NCI-H1436 treated with DMSO at 0.1 percent for 48 hours (cell line): Measurements from ENCODE around the gene SGMS1.
"Not testable (repeated sequence)": the region's sequence is repeated elsewhere in the genome, so short reads cannot be mapped to it uniquely, and the experiment has no call there.

ENCODE experiments used
- DNase-seq: peaks from one replicate; lab custom pipeline; 2025; lab: John Stamatoyannopoulos, UW

Gene SGMS1

GRCh38 chr10:50373821-50374501 lies 249.8 kb downstream of the SGMS1 start:
- no peak for DNase-seq

- DNase-seq, result no peak
Observed at GRCh38 chr10:50369931-50370330, 253.8 kb downstream of the SGMS1 start.

DNA sequence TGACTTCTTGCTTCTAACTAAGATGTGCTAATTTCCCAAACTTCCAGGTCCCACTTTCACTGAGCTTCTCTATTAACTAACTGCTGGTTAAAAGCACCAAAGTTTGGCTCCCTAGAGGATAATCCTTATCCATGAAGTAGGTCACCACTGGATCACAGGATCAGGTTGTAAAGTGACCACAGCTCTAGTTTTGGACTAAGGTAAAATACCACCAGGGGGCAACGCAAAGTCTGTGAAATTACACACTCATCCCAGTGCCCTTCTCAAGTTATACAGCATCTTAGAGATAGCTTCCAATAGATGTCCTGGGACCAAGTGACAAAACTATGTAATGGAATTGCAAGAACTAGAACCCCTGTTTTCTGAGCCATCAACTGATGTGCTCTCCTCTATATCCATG lies 256.0 kb downstream of the SGMS1 start:
- no peak for DNase-seq

DNA sequence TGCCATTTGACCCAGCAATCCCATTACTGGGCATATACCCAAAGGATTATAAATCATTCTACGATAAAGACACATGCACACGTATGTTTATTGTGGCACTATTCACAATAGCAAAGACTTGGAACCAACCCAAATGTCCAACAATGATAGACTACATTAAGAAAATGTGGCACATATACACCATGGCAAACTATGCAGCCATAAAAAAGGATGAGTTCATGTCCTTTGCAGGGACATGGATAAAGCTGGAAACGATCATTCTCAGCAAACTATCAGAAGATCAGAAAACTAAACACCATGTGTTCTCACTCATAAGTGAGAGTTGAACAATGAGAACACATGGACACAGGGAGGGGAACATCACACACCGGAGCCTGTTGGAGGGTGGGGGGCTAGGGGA lies 257.3 kb downstream of the SGMS1 start:
- DNase-seq, result not testable (repeated sequence)

DNA sequence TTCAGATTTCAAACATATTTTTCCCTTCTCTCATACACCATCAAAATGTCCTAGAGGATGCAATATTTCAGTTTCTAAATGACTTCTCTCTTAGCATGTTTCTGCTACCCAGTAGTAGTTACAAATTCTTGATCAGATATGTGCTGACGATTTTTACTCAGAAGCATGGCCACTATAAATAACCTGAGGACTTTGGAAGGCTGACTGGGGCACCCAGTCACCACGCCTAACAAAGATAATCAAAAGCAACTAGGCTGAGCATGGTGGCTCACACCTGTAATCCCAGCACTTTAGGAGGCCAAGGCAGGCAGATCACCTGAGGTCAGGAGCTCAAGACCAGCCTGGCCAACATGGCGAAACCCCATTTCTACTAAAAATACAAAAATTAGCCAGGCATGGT lies 259.0 kb downstream of the SGMS1 start:
- not testable (repeated sequence) for DNase-seq

DNA sequence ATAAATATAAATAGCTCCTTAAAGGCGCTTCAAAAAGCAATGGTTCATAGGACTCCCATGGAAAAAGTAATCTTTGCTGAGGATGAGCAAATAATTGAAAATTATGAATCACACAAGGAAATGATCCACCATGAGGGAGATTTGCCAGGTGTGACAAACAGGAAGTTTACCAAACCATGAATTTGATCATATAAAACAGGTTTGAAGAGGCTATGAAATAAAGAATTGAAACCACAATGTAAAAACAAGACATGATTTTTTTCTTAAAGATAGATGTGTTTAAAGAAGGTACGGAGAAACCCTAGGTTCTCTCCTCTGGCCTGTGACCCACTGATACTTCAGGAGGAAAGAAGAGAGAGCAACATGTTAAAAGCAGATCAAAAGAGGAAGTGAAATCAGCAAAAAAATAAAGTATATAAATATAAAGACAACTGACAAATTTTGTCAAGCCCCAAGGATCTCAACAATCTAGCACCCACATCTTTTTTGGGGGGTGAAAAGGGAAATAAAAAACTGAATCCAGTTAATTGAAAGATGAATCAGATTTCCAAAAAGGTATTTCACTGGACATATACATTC lies 261.1 kb downstream of the SGMS1 start:
- DNase-seq, result no peak

DNA sequence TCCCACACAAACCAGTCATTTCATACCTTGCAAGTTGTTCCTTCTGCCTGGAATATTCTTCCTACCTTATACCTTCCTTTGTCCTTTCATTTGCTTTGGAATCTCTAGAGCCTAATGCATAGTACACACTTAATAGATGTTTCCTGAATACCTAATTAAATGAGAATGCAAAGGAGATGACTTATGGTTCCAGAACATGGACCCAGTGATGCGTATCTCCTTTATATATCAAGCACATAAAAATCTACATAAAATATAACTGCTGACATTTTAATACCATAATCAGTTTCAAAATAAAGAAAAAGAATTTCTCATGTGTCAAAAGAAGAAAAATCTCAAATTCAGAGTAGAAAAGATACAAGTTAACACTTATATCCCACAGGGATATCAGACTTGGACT lies 261.8 kb downstream of the SGMS1 start:
- DNase-seq, result no peak

DNA sequence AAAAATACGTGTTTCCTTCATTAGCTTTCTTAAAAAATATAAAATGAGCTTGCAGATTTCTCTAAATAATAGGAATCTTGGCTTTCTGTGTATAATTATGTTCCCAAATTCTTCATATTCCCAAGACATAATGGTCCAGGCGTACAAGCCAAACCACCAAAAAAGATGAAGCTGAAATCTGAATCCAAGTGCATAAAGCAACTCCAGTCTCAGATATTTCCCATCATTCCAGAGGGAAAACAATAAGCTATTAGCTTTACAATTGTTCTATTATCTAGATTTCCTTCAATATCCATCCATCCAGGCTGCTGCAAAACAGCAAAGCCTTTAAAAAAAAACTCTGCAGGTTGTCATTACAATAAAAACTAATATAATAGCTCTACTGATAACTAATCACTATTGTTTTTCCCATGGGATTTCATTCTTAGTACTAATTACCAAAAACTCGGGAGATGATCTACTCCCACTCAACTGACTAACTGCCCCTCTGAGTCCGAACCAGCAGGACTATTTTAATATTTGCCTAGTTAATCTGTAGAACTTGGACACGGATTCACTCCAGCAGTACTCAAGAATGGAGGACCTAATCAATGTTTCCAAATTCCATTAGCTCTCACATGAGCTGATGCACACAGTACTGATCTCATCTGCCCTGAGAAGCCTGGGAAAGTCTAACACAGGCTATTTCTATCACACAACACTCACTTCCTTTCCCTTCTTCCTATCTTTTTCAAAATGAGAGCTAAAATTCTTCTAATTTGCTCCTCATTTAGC lies 263.5 kb downstream of the SGMS1 start:
- no peak for DNase-seq

DNA sequence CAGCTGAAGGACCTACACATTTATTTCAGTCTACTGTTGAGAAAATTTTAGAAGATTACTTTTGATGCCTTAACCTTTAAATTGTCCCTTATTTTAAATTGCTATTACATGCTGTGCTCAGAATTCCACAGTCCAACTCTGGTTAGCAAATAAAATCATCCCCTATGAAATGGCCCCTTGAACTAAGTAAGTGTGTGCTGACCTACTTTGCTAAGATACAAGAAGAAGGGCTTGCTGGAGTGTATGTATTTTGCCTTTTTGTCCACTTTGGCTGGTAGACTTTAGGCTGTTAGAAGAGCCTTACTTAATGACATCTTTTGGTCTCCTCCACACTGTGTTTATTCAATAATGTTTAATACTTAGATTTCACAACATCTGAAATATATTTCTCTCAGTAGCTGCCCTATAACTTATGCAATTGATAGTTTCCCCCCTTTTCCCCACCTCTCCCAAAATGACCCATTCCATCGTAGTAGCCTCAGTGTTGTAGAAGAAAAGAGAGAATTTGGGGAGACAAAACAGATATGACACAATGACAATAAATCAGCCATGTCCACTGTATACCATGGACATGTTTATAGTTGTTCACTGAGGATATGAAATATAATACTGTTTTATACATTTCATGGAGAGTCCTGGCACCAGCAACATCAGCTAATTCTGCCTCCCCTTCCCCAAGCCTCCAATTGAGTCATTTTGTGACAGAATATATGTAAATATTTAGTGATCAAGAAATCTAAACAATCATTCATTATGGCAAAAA lies 264.6 kb downstream of the SGMS1 start:
- no peak for DNase-seq

DNA sequence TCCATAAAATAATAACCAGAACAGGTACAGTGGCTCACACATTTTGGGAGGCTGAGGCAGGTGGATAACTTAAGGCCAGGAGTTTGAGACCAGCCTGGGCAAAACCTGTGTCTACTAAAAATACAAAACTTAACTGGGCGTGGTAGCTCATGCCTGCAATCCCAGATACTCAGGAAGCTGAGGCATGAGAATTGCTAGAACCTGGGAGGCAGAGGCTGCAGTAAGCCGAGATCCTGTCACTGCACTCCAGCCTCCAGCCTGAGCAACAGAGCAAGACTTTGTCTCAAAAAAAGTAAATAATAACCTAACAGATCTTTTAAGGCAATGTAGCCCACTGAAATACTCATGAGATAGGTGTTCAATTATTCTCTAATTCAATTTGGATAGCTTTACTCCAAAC lies 265.3 kb downstream of the SGMS1 start:
- DNase-seq, result no peak

DNA sequence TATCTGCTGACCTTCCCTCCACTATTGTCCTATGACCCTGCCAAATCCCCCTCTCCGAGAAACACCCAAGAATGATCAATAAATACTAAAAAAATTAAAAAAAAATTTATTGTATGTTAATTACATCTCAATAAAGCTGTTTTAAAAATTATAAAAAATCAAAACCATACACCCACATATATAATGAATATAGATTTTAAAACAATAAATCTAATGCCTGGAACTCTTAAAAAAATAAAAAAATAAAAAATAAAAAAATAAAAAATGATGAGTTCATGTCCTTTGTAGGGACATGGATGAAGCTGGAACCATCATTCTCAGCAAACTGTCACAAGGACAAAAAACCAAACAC lies 267.3 kb downstream of the SGMS1 start:
- DNase-seq, result not testable (repeated sequence)

- not testable (repeated sequence) for DNase-seq
Observed at GRCh38 chr10:50355693-50356480, 267.9 kb downstream of the SGMS1 start.

GRCh38 chr10:50351483-50352146 lies 272.1 kb downstream of the SGMS1 start:
- DNase-seq, result no peak

DNA sequence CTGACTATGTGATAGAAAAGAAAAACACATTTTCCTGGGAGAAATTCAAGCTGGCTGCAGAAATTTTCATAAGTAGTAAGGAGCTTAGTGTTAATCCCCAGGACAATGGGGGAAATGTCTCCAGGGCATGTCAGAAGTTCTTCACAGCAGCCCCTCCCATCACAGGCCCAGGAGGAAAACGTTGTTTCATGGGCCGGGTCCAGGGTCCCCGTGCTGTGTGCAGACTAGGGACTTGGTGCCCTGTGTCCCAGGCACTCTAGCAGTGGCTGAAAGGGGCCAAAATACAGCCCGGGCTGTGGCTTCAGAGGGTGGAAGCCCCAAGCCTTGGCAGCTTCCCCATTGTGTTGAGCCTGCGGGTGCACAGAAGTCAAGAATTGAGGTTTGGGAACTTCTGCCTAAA lies 273.4 kb downstream of the SGMS1 start:
- DNase-seq, result no peak

- no peak for DNase-seq
Observed at GRCh38 chr10:50349554-50349953, 274.2 kb downstream of the SGMS1 start.

GRCh38 chr10:50347394-50347802 lies 276.4 kb downstream of the SGMS1 start:
- no peak for DNase-seq

DNA sequence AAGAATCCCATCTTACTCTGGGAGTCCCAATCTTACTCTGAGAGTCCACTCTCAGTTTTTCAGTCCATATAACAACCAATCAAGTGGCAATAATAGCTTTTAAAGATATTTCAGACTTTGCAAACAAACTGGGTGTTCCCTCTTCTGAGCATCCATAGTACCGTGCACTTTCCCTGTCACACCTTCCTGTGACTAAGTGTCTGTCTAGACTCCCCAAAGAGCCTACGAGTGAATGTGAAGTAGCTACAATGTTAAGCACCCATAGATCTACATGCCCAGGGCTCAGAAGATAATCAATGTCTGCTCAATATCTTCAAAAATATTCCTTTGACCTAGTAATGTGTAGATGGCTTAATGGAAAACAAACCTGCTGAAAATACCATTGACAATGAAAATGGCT lies 276.8 kb downstream of the SGMS1 start:
- DNase-seq, result no peak

DNA sequence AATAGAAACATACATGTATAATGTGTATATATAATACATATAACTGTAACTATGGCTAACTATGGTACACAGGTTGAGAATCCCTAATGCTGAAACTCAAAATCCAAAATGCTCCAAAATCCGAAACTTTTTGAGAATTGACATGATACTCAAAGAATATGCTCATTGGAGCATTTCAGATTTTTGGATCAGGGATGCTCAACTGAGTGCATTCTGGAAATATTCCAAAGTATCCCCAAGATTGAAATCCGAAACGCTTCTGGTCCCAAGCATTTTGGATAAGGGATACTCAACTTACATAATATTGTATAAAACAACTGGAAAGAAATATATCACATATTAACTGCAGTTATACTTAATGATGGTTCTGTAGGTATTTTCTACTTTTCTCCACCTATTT lies 278.2 kb downstream of the SGMS1 start:
- DNase-seq, result no peak

DNA sequence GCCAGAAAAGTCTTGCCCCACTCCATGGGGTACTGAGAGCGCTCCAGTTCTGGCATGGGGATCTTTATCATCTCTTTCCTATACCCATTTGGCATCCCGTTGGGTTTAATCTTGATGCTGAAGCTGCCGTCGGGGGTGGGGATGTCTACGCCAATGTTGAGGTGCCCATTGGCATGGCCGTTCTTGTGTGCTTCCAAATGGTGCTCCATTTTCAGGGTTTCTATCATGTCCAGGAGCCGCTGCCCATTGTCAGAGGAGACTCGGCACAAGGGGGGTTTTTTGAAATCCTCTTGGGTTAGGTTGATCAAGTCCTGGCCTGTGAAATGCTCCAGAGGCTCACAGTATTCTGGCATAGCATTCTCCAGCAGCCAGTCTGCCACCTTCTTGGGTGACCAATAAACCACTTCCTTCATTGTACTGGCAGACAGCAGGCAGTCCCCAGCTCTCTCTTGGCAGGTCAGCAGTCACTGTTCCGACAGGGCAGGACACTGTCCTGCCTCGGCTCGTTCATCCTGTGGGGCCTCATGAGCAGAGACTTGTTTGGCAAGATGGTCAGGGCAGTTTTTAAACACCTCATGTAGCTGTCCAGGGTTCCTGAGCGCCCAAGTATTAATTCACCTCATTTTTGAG lies 279.9 kb downstream of the SGMS1 start:
- DNase-seq, result no peak

DNA sequence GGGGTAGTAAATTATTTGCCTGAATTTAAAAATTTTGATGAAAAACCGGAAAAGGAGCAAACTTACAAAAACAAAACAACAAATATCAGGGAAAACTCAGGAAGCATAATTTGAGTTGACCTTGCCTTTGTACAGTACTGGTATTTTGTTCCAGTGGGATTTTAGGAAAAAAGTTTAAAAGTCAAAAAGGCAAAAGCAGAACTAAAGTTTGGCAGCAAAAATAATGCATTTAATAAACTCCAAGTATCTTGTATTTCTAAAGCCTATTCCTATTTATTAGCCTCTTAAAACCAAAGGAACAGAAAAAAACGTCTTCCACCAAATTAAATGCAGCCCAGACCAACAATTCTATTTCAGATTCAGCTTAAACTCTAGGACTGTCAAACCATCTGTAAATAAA lies 281.8 kb downstream of the SGMS1 start:
- no peak for DNase-seq

- no peak for DNase-seq
Observed at GRCh38 chr10:50336140-50336539, 287.6 kb downstream of the SGMS1 start.
